Neuronal stem cell (in vitro differentiated cells): ENCODE results near the gene CHST13.
A peak's percentile ranks its signal among the peaks of the same experiment; 100 is the strongest.
"Not testable (repeated sequence)": the region's sequence is repeated elsewhere in the genome, so short reads cannot be mapped to it uniquely, and the experiment has no call there.

Source experiments
- DNase-seq: peaks from one replicate; pipeline ENCODE4 v3.0.0-alpha.2; 2013; ENCODE audit warnings: low spot score
- H2AFZ ChIP-seq: one replicate; pipeline ENCODE4 v1.6.1; 2013; ENCODE audit warnings: mild to moderate bottlenecking, low read length, inconsistent platforms
- H2AK5ac ChIP-seq: 2 replicates; pipeline ENCODE4 v1.6.1; 2013; ENCODE audit warnings: low read depth, mild to moderate bottlenecking, inconsistent platforms, low read length, moderate library complexity, mixed read lengths
- H2BK120ac ChIP-seq: 2 replicates; pipeline ENCODE4 v1.6.1; 2013; ENCODE audit warnings: low read depth, mild to moderate bottlenecking, inconsistent platforms, low read length, moderate library complexity, mixed read lengths
- H2BK12ac ChIP-seq: one replicate; pipeline ENCODE4 v1.6.1; 2013; ENCODE audit warnings: low read length, inconsistent platforms
- H2BK15ac ChIP-seq: 2 replicates; pipeline ENCODE4 v1.6.1; 2013; ENCODE audit warnings: mild to moderate bottlenecking, low read length, inconsistent platforms, mixed read lengths
- H2BK5ac ChIP-seq: one replicate; pipeline ENCODE4 v1.6.1; 2013; ENCODE audit warnings: inconsistent platforms, mild to moderate bottlenecking, low read length, moderate library complexity
- H3K14ac ChIP-seq: one replicate; pipeline ENCODE4 v1.6.1; 2013; ENCODE audit warnings: low read length, inconsistent platforms
- H3K18ac ChIP-seq: 2 replicates; pipeline ENCODE4 v1.6.1; 2013; ENCODE audit warnings: low read length, inconsistent platforms
- H3K23ac ChIP-seq: 2 replicates; pipeline ENCODE4 v1.6.1; 2013; ENCODE audit warnings: low read depth, mild to moderate bottlenecking, mixed read lengths, low read length, inconsistent platforms; ENCODE audit not compliant: poor library complexity
- H3K27ac ChIP-seq: replicated peaks from 3 replicates; pipeline ENCODE4 v1.5.1; 2013; ENCODE audit warnings: low read length, inconsistent platforms
- H3K27me3 ChIP-seq, 3 experiments: 2 replicates each; pipeline ENCODE4 v1.6.1; 2013; ENCODE audit warnings: low read length in 3 of 3, mild to moderate bottlenecking in 2 of 3, inconsistent platforms in 1 of 3, low read depth in 1 of 3, mixed read lengths in 1 of 3, moderate library complexity in 1 of 3; ENCODE audit not compliant: control insufficient read depth in 3 of 3, insufficient read depth in 3 of 3
- H3K36me3 ChIP-seq, 2 donors: replicated peaks in 1 of 2; 2 replicates each; pipeline ENCODE4 v1.6.1; 2013; ENCODE audit warnings: low read length in 2 of 2; ENCODE audit not compliant: control insufficient read depth in 2 of 2, insufficient read depth in 2 of 2
- H3K4ac ChIP-seq: 2 replicates; pipeline ENCODE4 v1.6.1; 2013; ENCODE audit warnings: inconsistent platforms, mild to moderate bottlenecking, low read length, moderate library complexity
- H3K4me1 ChIP-seq, 2 donors: 1 replicate in 1 of 2; 2 replicates in 1 of 2; pipeline ENCODE4 v1.6.1; 2013; ENCODE audit warnings: low read length in 2 of 2, low read depth in 1 of 2; ENCODE audit not compliant: control insufficient read depth in 2 of 2, insufficient read depth in 1 of 2
- H3K4me2 ChIP-seq: one replicate; pipeline ENCODE4 v1.6.1; 2013; ENCODE audit warnings: mild to moderate bottlenecking, low read length, inconsistent platforms; ENCODE audit not compliant: insufficient read depth, poor library complexity, severe bottlenecking
- H3K4me3 ChIP-seq, 2 donors: 2 replicates each; pipeline ENCODE4 v1.5.1; 2013; ENCODE audit warnings: low read length in 2 of 2, mild to moderate bottlenecking in 2 of 2, inconsistent platforms in 1 of 2, moderate library complexity in 1 of 2
- H3K79me1 ChIP-seq: one replicate; pipeline ENCODE4 v1.6.1; 2013; ENCODE audit warnings: low read depth, mild to moderate bottlenecking, inconsistent platforms, low read length, moderate library complexity
- H3K9ac ChIP-seq: one replicate; pipeline ENCODE4 v1.6.1; 2013; ENCODE audit warnings: mild to moderate bottlenecking, low read depth, low read length, inconsistent platforms; ENCODE audit not compliant: poor library complexity
- H3K9me3 ChIP-seq, 2 donors: replicated peaks in 1 of 2; 2 replicates each; pipeline versions ENCODE3 to v1.6.1; 2013; ENCODE audit warnings: low read length in 2 of 2, mild to moderate bottlenecking in 2 of 2, inconsistent platforms in 1 of 2, low read depth in 1 of 2, mixed read lengths in 1 of 2, moderate library complexity in 1 of 2; ENCODE audit not compliant: control insufficient read depth in 2 of 2, insufficient read depth in 1 of 2
- H4K8ac ChIP-seq: one replicate; pipeline ENCODE4 v1.6.1; 2013; ENCODE audit warnings: low read depth, mild to moderate bottlenecking, inconsistent platforms, low read length, moderate library complexity
- H4K91ac ChIP-seq: one replicate; pipeline ENCODE4 v1.6.1; 2013; ENCODE audit warnings: low read length, low read depth, mild to moderate bottlenecking, inconsistent platforms; ENCODE audit not compliant: poor library complexity
- WGBS, 2 donors: extraction: QIAGEN DNeasy Blood & Tissue Kit; methylation state at CpG; one replicate each; pipeline ENCODE4 v1.1.7; 2013; ENCODE audit warnings: missing lambda C conversion rate in 2 of 2, mixed read lengths in 1 of 2; ENCODE audit not compliant: insufficient read length in 2 of 2, insufficient replicate concordance in 1 of 2; ENCODE audit errors: extremely low coverage in 2 of 2; 5-methylcytosine and 5-hydroxymethylcytosine counted together

CHST13 gene

DNA sequence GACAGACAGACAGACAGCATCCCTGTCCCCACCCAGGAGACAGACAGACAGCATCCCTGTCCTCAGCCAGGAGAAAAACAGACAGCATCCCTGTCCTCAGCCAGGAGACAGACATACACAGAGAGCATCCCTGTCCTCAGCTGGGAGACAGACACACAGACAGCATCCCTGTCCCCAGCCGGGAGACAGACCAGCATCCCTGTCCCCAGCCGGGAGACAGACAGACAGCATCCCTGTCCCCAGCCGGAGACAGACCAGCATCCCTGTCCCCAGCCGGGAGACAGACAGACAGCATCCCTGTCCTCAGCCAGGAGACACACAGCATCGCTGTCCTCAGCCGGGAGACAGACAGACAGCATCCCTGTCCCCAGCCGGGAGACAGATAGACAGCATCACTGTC lies 10.8 kb downstream of the CHST13 start:
- not testable (repeated sequence) for H2BK15ac ChIP-seq, H2BK120ac ChIP-seq, H3K4me2 ChIP-seq, H2AFZ ChIP-seq, H3K36me3 ChIP-seq, DNase-seq, H3K4me3 ChIP-seq, H3K9me3 ChIP-seq, H3K27ac ChIP-seq, H4K8ac ChIP-seq, H3K4ac ChIP-seq, H2BK12ac ChIP-seq, H4K91ac ChIP-seq, H3K9ac ChIP-seq, H2BK5ac ChIP-seq, H3K4me1 ChIP-seq, H3K18ac ChIP-seq, H3K79me1 ChIP-seq
- peak overlapping the region; percentile 38 for H3K14ac ChIP-seq
- peaks cover 0 to 30% (median 2%) of the 10 kb centered on the region in 3 experiments for H3K27me3 ChIP-seq
- H2AK5ac ChIP-seq, result peak overlapping the region; percentile 75
- H3K23ac ChIP-seq, result peak overlapping the region; percentile 52
- WGBS, 2 donors, result no CpG with 5 or more reads among the region's 7 CpGs

DNA sequence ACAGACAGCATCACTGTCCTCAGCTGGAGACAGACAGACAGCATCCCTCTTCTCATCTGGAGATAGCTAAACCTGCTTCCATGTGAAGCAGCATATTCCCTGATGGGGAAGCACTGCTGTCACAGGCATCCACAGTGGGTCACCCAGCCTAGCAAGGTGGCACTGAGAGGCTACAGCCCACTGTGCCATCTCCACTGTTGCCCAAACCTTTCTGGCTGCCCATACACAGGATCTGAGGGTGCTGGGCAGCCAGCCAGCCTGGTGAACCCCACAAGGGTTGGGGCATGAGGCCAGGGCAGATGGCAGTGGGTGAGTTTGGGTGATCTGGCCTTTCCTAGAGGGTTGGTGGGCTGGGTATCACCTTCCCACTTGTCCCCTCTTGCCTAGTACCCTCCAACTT lies 11.7 kb downstream of the CHST13 start:
- no peak overlapping the region for H4K8ac ChIP-seq
- H3K9ac ChIP-seq, result no peak overlapping the region
- no peak overlapping the region for H3K4me3 ChIP-seq
- H2BK120ac ChIP-seq, result no peak overlapping the region
- no peak overlapping the region for H2BK5ac ChIP-seq
- peak overlapping the region; percentile 27 for H2AK5ac ChIP-seq
- H3K4me2 ChIP-seq, result no peak overlapping the region
- no peak overlapping the region for H2BK12ac ChIP-seq
- H3K27ac ChIP-seq, result no peak overlapping the region
- peak overlapping the region; percentile 60 for H4K91ac ChIP-seq
- no peak overlapping the region for H2BK15ac ChIP-seq
- peak overlapping the region; percentile 2 for H3K23ac ChIP-seq
- H3K9me3 ChIP-seq, result no peaks in the 10 kb centered on the region
- no peaks in the 10 kb centered on the region for H3K79me1 ChIP-seq
- H3K27me3 ChIP-seq, result peaks cover 0 to 26% (median 2%) of the 10 kb centered on the region in 3 experiments
- H3K18ac ChIP-seq, result peak overlapping the region; percentile 59
- no peak overlapping the region for H2AFZ ChIP-seq
- H3K4ac ChIP-seq, result no peak overlapping the region
- DNase-seq, result no peak
- H3K14ac ChIP-seq, result peak overlapping the region; percentile 31
- H3K36me3 ChIP-seq, result no peaks in the 10 kb centered on the region
- no peaks in the 10 kb centered on the region for H3K4me1 ChIP-seq

DNA sequence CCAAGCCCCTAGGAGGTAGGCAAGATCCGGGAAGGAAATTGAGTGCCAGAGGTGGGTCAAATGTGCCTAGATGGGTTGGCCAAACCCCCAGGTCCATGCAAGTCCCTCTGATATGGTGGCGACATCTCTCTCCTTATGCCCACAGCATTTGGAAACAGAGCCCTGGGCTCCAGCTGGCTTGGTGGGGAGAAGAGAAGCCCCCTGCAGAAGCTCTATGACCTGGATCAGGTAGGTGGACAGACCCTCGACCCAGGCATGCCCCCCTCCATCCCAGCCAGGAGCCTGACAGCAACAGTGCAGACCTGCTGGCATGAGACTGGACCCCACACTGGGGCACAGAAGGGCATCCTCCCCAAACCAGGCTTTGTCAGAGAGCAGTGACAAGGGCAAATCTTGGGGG lies 12.2 kb downstream of the CHST13 start:
- Histone ChIP-seq H3K14ac (no peak overlapping the region), H3K4ac (no peak overlapping the region), H2AFZ (no peak overlapping the region), H3K18ac (no peak overlapping the region), H3K9me3 (no peaks in the 10 kb centered on the region), H2BK12ac (no peak overlapping the region), H3K4me2 (peak overlapping the region; percentile 0), H3K79me1 (no peaks in the 10 kb centered on the region), H3K36me3 (no peaks in the 10 kb centered on the region), H4K91ac (no peak overlapping the region), H2BK5ac (no peak overlapping the region), H3K4me3 (no peak overlapping the region), H3K4me1 (no peaks in the 10 kb centered on the region), H2BK120ac (no peak overlapping the region), H2BK15ac (no peak overlapping the region), H3K27ac (no peak overlapping the region), H3K23ac (no peak overlapping the region), H3K9ac (no peak overlapping the region), H2AK5ac (peak overlapping the region; percentile 27), H3K27me3 (peaks cover 0 to 26% (median 2%) of the 10 kb centered on the region in 3 experiments), H4K8ac (no peak overlapping the region)
- no CpG with 5 or more reads among the region's 3 CpGs for WGBS, 2 donors
- DNase-seq, result no peak

DNA sequence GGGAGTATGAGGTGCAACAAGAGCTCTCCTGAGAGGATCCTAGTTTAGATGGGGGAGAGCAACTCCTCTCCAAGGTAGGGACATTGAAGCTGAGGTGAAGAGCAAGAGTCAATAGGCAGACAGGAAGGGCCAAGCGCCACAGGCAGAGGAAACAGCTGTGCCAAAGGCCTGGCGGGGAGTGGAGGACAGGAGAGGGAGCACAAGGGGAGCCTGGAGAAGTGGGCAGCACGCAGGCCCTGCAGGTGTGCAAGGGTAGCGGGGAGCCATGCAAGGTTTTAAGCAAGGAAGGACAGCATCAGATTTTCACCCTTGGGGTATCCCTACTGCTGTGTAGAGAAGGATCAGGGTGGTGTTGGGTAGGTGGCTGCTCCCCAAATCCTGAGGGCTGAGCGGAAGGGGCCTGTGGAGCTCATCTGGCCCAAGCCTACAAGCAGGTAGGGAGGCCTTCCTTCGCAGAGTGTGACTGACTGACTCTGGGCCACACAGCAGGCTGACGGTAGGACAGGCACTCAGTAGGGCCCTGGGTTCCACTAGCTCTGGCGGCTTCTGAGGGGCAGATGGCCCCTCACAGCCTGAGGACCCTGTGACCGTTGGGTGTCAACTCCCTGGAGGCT lies 13.3 kb downstream of the CHST13 start:
- Histone ChIP-seq H3K4me2 (no peak overlapping the region), H3K9ac (no peak overlapping the region), H2BK12ac (no peak overlapping the region), H3K4me3 (no peak overlapping the region), H2BK120ac (no peak overlapping the region), H3K4me1 (no peaks in the 10 kb centered on the region), H3K27ac (no peak overlapping the region), H3K4ac (no peak overlapping the region), H4K8ac (no peak overlapping the region), H3K79me1 (no peaks in the 10 kb centered on the region), H3K14ac (no peak overlapping the region), H3K36me3 (no peaks in the 10 kb centered on the region), H2AFZ (no peak overlapping the region), H3K9me3 (no peaks in the 10 kb centered on the region), H3K27me3 (peaks cover 0 to 26% (median 2%) of the 10 kb centered on the region in 3 experiments), H2AK5ac (no peak overlapping the region), H2BK15ac (no peak overlapping the region), H2BK5ac (no peak overlapping the region), H3K18ac (peak overlapping the region; percentile 35), H3K23ac (no peak overlapping the region), H4K91ac (no peak overlapping the region)
- DNase-seq, result no peak
- no CpG with 5 or more reads among the region's 9 CpGs for WGBS, 2 donors
